Activated B cell treated with CpG ODN at 0.5 μM for 24 hours (primary cell): ENCODE data around the gene CRTC3. TPM values are rescaled to one million over a fixed set of nuclear protein-coding genes. Genes with fewer than 3 reads are reported as not detected.

Experiments
- ATAC-seq: fragments of 200-7000 bp; cut with Tn5 transposase; one replicate; pipeline ENCODE4 v1.10.0; 2021; ENCODE audit warnings: low read depth, mild to moderate bottlenecking, moderate library complexity
- CTCF ChIA-PET: fragments of 350-600 bp; sonication (Branson Sonifier 250); formaldehyde crosslinking; loops from one replicate; lab custom pipeline; 2021; ENCODE audit warnings: antibody characterized with exemption; lab: Charles Lee
- POLR2A ChIA-PET: fragments of 350-600 bp; sonication (Branson Sonifier 250); formaldehyde crosslinking; loops from one replicate; lab custom pipeline; 2021; ENCODE audit warnings: antibody characterized with exemption; lab: Charles Lee
- DNase-seq: peaks from one replicate; pipeline ENCODE4 v3.0.0; 2022
- H3K27ac Mint-ChIP-seq: one replicate; pipeline ENCODE4 v1.8.0; 2020; ENCODE audit warnings: mixed read lengths
- H3K27me3 Mint-ChIP-seq: one replicate; pipeline ENCODE4 v1.8.0; 2021; ENCODE audit warnings: mixed read lengths
- H3K36me3 Mint-ChIP-seq: one replicate; pipeline ENCODE4 v1.8.0; 2021; ENCODE audit warnings: low read depth, mixed read lengths
- H3K4me1 Mint-ChIP-seq: one replicate; pipeline ENCODE4 v1.8.0; 2021; ENCODE audit warnings: mixed read lengths
- H3K4me3 Mint-ChIP-seq: one replicate; pipeline ENCODE4 v1.8.0; 2020; ENCODE audit warnings: mild to moderate bottlenecking, mixed read lengths
- H3K9me3 Mint-ChIP-seq: one replicate; pipeline ENCODE4 v1.8.0; 2020; ENCODE audit warnings: mixed read lengths
- CTCF ChIP-seq: fragments of 200-600 bp; IDR thresholded peaks from one replicate; pipeline ENCODE4 v1.8.0; 2022; ENCODE audit warnings: antibody characterized with exemption, mild to moderate bottlenecking
- intact Hi-C: fragments of 100-400 bp; cut with micrococcal nuclease; formaldehyde crosslinking; loops from one replicate; pipeline ENCODE4 v1.15.1; 2024
- total RNA-seq: library from RNA; stranded (reverse); gene quantifications from 2 replicates; pipeline ENCODE4 v1.2.3, GENCODE V29; 2022

CRTC3 gene
- total RNA-seq, 1 donor from 2014 or later, result 65.0 TPM

- intact Hi-C loops, result loop anchor here (10.0 kb wide), 1 partner anchor 206 kb away; no protein-coding TSS in a partner anchor
- no peak overlapping the region for H3K4me3 Mint-ChIP-seq
- no peaks in the 10 kb centered on the region for H3K36me3 Mint-ChIP-seq
- H3K9me3 Mint-ChIP-seq, result peaks cover 1% of the 10 kb centered on the region
- H3K4me1 Mint-ChIP-seq, result peaks cover 16% of the 10 kb centered on the region
- TF ChIP-seq CTCF, result no peak
- no peak overlapping the region for H3K27ac Mint-ChIP-seq
- DNase-seq (no peak), ATAC-seq (no peak)
- H3K27me3 Mint-ChIP-seq, result no peaks in the 10 kb centered on the region
- POLR2A ChIA-PET, result no interaction called here
- CTCF ChIA-PET, result no interaction called here
Measured at GRCh38 chr15:90690585-90690984, 160.9 kb downstream of the CRTC3 start.

- no peak overlapping the region for H3K4me3 Mint-ChIP-seq
- H3K27me3 Mint-ChIP-seq, result no peaks in the 10 kb centered on the region
- TF ChIP-seq CTCF, result no peak
- no peak for DNase-seq
- intact Hi-C loops, result loop anchor here (10.0 kb wide), 1 partner anchor 207 kb away; no protein-coding TSS in a partner anchor
- CTCF ChIA-PET, result interaction anchor here (1.9 to 4.6 kb wide), 2 partner anchors 42 to 195 kb away, joined by 6 to 46 read pairs; no protein-coding TSS in a partner anchor
- H3K27ac Mint-ChIP-seq, result no peak overlapping the region
- H3K9me3 Mint-ChIP-seq, result peaks cover 1% of the 10 kb centered on the region
- H3K4me1 Mint-ChIP-seq, result peaks cover 8% of the 10 kb centered on the region
- no peaks in the 10 kb centered on the region for H3K36me3 Mint-ChIP-seq
- POLR2A ChIA-PET, result no interaction called here
- ATAC-seq, result no peak
Measured at GRCh38 chr15:90691369-90691768, 161.6 kb downstream of the CRTC3 start.

GRCh38 chr15:90691982-90692773 is 162.5 kb downstream of the CRTC3 start:
- Mint-ChIP-seq H3K4me1 (no peaks in the 10 kb centered on the region), H3K27ac (no peak overlapping the region), H3K36me3 (no peaks in the 10 kb centered on the region), H3K4me3 (no peak overlapping the region), H3K9me3 (peaks cover 1% of the 10 kb centered on the region), H3K27me3 (no peaks in the 10 kb centered on the region)
- no peak for TF ChIP-seq CTCF
- CTCF ChIA-PET, result interaction anchor here (0.7 to 4.6 kb wide), 6 partner anchors 25 to 241 kb away, joined by 3 to 46 read pairs (median 4); partner anchors contain the start of gene HDDC3
- no peak for DNase-seq
- intact Hi-C loops, result loop anchor here (10.0 kb wide), 1 partner anchor 207 kb away; no protein-coding TSS in a partner anchor
- ATAC-seq, result no peak
- POLR2A ChIA-PET, result interaction anchor here (1.2 kb wide), 1 partner anchor 26 kb away, joined by 8 read pairs; no protein-coding TSS in a partner anchor

Other genes starting within 250 kb of the CRTC3 start
- 1.3 and 2.9 TPM in 2 replicates for gene ZNF774, start 177.6 kb upstream of the CRTC3 start, total RNA-seq
- gene IQGAP1, start 141.7 kb upstream of the CRTC3 start, total RNA-seq, result 187 and 227 TPM in 2 replicates
- gene BLM, start 187.4 kb downstream of the CRTC3 start, total RNA-seq, result 18.2 and 23.4 TPM in 2 replicates